Iris pigment epithelial cell (primary cell): Measurements from ENCODE around the gene AQP7.
"Not testable (repeated sequence)": the region's sequence is repeated elsewhere in the genome, so short reads cannot be mapped to it uniquely, and the experiment has no call there.

ENCODE experiments used
- DNase-seq: peaks from one replicate; pipeline ENCODE4 v3.0.0-alpha.2; 2011; ENCODE audit warnings: low read depth

AQP7 gene

DNA sequence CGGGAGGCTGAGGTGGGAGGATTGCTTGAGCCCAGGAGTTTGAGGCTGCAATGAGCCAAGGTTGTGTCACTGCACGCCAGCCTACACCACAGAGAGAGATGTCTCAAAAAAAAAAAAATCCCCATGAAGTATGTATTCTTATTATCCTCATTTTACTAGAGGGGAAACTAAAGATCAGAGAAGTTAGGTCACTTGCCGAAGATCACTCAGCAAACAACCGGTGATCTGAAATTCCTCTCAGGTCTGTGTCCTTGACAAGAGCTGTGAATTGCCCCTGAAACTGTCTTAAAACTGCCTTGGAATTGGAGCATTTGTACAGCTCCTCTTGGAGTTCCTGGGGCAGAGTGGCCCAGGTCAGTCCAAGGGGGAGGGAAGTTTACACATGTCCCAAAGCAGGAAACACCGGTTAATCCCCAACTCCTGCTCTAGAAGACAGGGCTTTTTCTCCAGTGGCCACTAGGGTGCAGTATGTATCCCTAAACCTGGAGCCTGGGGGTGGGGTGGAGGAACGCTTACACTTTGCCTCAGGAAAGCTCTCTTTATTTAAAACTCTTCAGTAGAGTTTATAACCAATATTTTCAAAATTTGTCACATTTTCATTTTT lies 27.6 kb downstream of the AQP7 start:
- peak; percentile 78 for DNase-seq

GRCh38 chr9:33374190-33374589 lies 28.2 kb downstream of the AQP7 start:
- no peak for DNase-seq

DNA sequence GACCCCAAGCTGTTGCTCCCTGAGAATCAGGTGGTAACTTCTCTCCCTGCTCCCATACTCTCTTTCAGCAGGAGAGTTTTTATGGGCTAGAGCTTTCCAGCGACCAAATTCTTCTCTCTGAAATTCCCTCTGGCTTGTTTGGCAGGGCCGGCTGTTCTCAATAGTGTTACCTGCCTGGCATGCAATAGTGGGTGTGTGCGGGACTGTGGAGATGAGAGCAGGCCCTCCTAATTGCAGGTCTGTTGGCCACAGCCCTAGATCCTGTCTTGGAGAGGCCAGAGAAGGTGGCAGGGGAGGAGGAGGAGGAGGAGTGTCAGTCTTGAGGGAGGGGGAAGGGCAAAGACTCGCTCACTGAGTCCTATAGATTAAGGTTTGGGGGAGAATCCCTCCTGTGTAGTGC lies 29.5 kb downstream of the AQP7 start:
- DNase-seq: no peak

DNA sequence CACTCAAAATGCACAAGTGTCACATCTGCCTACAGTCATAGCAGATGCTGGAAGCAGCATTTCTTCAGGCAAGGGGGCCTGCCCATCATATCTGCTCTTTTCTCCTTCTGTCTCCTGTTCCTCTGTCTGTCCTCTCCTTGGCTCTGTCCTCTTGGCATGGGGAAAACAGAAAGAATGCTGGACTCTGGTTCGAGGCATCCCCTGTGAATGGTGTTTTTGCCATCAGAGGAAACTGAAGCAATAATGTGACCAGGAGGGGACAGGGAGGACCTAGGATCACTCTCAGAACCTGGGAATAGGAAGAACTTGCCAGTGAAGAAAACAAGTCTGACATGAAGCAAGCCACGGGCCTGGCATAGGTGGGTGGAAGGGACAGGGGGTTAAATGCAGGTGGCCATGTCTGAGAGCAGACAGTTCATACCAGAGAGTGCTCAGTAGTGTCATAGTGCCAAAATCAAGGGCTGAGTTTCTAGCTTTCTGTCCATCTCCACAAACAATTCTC lies 35.3 kb downstream of the AQP7 start:
- DNase-seq: no peak

DNA sequence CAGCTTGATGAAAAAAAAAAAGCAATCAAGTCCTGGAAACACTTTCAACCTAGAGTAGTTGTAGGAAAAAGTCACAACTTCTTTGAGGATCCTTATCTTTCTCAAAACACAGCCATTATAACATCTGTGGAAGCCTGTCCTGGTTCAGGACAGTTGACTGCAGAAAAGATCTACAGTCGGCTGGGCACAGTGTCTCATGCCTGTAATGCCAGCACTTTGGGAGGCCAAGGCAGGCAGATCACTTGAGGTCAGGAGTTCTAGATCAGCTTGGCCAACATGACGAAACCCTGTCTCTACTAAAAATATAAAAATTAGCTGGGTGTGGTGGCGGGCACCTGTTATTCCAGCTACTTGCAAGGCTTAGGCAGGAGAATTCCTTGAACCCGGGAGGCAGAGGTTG lies 37.6 kb downstream of the AQP7 start:
- DNase-seq: not testable (repeated sequence)

- no peak for DNase-seq
Measured at GRCh38 chr9:33364127-33364526, 38.2 kb downstream of the AQP7 start.

GRCh38 chr9:33358641-33359040 lies 43.7 kb downstream of the AQP7 start:
- not testable (repeated sequence) for DNase-seq

- no peak for DNase-seq
Measured at GRCh38 chr9:33355933-33356332, 46.4 kb downstream of the AQP7 start.

DNA sequence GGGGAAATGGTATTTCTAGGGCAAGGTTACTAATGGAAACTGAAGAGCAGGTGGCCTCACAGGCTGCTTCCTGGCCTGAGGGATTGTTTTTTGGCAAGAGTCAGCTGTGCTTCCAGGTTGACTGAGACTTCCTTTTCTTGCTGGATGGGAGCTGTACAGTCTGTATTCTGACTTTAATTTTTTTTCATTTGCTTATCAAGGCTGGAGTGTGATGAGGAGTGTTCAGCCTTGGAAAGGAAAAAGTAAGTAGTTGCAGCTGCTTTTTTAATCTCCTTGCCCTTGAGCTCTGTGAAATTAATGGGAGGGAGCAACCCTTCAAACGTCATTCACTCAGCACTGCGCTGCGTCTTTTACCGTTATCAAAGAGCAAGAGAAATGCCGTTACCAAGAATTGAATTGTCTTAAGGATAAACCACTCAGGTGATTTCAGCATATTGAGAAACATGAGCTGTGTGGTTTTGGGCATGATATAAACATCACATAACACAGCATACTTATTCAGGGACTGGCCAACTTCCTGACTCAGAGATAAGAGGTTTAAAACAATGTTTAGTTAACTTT lies 47.6 kb downstream of the AQP7 start:
- peak; percentile 91 for DNase-seq

DNA sequence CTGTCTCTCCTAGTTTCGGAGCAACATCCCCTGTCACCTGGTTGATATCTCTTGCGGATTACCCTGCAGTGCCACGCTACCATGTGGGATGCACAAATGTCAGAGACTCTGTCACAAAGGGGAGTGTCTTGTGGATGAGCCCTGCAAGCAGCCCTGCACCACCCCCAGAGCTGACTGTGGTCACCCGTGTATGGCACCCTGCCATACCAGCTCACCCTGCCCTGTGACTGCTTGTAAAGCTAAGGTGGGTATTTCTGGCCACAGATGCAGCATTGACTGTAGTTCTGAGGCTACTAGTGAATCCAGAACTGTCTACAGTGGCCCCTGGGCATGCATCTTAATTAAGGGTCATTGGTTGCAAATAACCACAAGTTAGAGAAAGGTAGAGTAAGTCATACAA lies 50.8 kb downstream of the AQP7 start:
- DNase-seq: no peak

DNA sequence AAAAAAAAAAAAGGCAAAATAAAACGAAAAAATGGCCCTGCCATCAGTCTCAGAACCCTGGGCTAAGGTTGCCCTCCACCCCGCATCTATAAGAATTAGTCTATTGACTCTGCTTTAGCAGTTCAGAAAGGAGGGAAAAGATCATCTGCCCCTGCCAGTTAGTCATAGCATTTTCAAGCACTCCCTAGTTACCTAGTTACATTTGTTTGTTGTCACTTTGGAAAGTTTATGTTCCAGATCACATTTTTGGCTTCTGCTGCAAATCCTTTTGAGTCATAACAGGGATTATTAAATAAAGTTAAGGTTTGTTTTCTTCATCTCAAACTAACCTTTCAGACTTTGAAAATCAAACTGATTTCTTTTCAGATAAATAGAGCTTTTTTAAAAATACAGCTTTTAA lies 52.1 kb downstream of the AQP7 start:
- DNase-seq: peak; percentile 94

DNA sequence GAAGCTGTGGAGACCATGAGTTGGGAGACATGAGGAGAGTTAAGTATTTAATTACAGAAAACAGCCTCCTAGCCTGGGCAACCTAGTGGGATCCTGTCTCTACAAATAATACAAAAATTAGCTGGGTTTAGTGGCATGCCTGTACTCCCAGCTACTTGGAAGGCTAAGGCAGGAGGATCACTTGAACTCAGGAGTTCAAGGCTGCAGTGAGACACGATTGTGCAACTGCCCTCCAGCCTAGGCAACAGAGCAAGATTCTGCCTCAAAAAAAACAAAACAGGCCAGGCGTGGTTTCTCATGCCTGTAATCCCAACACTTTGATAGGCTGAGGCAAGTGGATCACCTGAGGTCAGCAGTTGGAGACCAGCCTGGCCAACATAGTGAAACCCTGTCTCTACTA lies 52.6 kb downstream of the AQP7 start:
- DNase-seq: peak; percentile 37

DNA sequence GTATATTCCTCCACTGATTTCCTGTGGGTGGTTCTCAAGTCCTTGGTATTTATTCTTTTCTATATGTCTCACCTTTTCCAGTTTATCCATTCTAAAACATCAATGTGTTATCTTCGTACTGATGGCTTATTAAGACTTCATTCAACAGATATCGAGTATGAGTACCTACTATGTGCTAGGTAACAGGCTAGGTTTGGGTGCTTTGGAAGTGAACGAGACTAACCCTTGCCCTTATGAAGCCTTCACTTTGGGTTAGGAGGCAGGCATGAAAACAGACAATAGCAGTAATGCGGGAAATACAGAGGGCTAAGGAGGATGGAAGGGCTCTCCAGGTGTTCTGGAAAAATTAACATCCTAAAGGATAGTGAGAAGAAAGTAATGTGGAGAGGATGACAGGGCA lies 53.4 kb downstream of the AQP7 start:
- no peak for DNase-seq

GRCh38 chr9:33346564-33346963 lies 55.8 kb downstream of the AQP7 start:
- no peak for DNase-seq

DNA sequence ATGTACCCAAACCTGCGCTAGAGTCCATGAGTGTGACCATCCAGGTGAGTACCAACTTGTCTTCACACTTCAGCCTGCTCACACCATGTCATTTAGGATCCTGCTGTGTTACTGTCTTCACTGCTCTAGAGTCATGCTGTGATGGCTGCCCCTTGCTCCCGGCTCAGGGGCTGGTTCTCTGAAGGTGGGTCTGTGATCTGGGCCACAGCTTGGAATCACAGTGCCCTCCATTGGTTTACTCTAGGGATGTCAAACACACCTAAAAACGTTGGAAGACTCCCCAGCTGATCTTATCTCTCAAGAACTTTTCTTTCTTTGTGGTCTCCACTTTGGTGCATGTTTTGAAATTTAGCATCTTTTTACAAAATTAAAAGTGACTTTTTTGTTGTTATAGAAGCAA lies 58.2 kb downstream of the AQP7 start:
- no peak for DNase-seq

DNA sequence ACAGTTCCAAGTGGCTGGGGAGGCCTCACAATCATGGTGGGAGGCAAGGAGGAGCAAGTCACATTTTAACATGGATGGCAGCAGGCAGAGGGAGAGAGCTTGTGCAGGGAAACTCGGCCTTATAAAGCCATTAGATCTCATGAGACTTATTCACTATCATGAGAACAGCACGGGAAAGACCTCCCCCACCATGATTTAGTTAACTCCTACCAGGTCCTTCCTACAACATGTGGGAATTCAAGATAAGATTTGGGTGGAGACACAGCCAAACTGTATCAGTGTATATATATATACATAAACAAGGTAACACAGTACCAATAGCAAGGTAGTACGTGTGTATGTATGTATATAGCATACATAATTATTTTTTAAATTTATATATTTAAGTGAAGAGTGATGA lies 61.2 kb downstream of the AQP7 start:
- DNase-seq: no peak

DNA sequence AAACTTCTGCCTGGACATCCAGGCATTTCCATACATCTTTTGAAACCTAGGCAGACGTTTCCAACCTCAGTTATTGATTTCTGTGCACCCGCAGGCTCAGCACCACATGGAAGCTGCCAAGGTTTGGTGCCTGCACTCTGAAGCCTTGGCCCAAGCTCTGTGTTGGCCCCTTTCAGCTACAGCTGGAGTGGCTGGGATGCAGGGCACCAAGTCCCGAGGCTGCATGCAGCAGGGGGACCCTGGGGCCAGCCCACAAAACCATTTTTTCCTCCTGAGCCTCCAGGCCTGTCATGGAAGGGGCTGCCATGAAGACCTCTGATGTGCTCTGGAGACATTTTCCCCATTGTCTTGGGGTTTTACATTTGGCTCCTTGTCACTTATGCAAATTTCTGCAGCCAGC lies 62.2 kb downstream of the AQP7 start:
- no peak for DNase-seq
